ENCODE data around the gene BPIFB6. TPM values are rescaled to one million over a fixed set of nuclear protein-coding genes. Genes with fewer than 3 reads are reported as not detected.

BPIFB6 gene
- polyA plus RNA-seq, 2 of the 4 experiments (the other 2 are of a cell fraction) = not detected

GRCh38 chr20:33059136-33059535 is 27.7 kb downstream of the BPIFB6 start:
- POLR2A ChIA-PET = no interaction called here
- TF ChIP-seq RAD21 (conservative IDR thresholded peaks at IDR 0.05 in 1 of 2, IDR thresholded peaks at IDR 0.05 in 1 of 2) (no peak), HES2 (IDR thresholded peaks at IDR 0.05) (no peak), E2F6 (IDR thresholded peaks at IDR 0.05; ENCODE audit: borderline replicate concordance, low read depth) (no peak), HOXB5 (CRISPR knock-in tag; IDR thresholded peaks at IDR 0.05) (no peak), NR3C1 (IDR thresholded peaks at IDR 0.05) (no peak), EP300 (IDR thresholded peaks at IDR 0.05) (no peak), CTCF (IDR thresholded peaks at IDR 0.05) (no peak), SMC3 (IDR thresholded peaks at IDR 0.05) (no peak), SREBF2 (IDR thresholded peaks at IDR 0.05) (no peak), ELK1 (IDR thresholded peaks at IDR 0.05; ENCODE audit: low read depth, low read length) (no peak), POLR2AphosphoS2 (conservative IDR thresholded peaks at IDR 0.05; ENCODE audit: low read length) (no peak), TP53 (CRISPR knock-in tag; IDR thresholded peaks at IDR 0.05) (no peak), ZFP36 (IDR thresholded peaks at IDR 0.05; ENCODE audit: borderline replicate concordance, partially characterized antibody) (no peak), JUNB (IDR thresholded peaks at IDR 0.05) (no peak), KDM1A (IDR thresholded peaks at IDR 0.05; ENCODE audit: low read depth) (no peak), CBX8 (IDR thresholded peaks at IDR 0.05) (no peak), RARB (CRISPR knock-in tag; IDR thresholded peaks at IDR 0.05) (no peak)
- WGBS (ENCODE audit: missing lambda C conversion rate) = 59% methylated on average over 5 of the region's 7 CpGs

GRCh38 chr20:33059741-33060390 is 28.4 kb downstream of the BPIFB6 start:
- FAIRE-seq = no peak

More at GRCh38 chr20:33059136-33059535, 27.7 kb downstream of the BPIFB6 start:
- ATAC-seq (no peak), FAIRE-seq (no peak), DNase-seq (ENCODE audit: low read depth in 1 of 2, low spot score in 1 of 2) (no peak)
- Histone ChIP-seq H3K27ac (no peak overlapping the region), H3K9me3 (no peaks in the 10 kb centered on the region), H3K4me3 (no peak overlapping the region), H3K4me1 (no peaks in the 10 kb centered on the region), H3K4me2 (no peak overlapping the region)
- CTCF ChIA-PET = no interaction called here

More at GRCh38 chr20:33059741-33060390, 28.4 kb downstream of the BPIFB6 start:
- Histone ChIP-seq H3K4me3 (no peak overlapping the region), H3K4me2 (no peak overlapping the region), H3K9me3 (no peaks in the 10 kb centered on the region), H3K4me1 (no peaks in the 10 kb centered on the region), H3K27ac (no peak overlapping the region)
- no peak for ATAC-seq
- DNase-seq (ENCODE audit: low read depth in 1 of 2, low spot score in 1 of 2) = no peak
- 73% methylated on average over 22 of the region's 22 CpGs for WGBS (ENCODE audit: missing lambda C conversion rate)
- ChIA-PET POLR2A (no interaction called here), CTCF (no interaction called here)
- TF ChIP-seq CBX2 (IDR thresholded peaks at IDR 0.05; ENCODE audit: borderline replicate concordance, low read depth) = no peak
- no peak for TF ChIP-seq KDM5A (IDR thresholded peaks at IDR 0.05)
- no peak for TF ChIP-seq POLR2AphosphoS2 (conservative IDR thresholded peaks at IDR 0.05; ENCODE audit: low read length)
- TF ChIP-seq ZSCAN20 (CRISPR knock-in tag; IDR thresholded peaks at IDR 0.05) = no peak
- no peak for TF ChIP-seq REST (IDR thresholded peaks at IDR 0.05)
- TF ChIP-seq POLR2A (IDR thresholded peaks at IDR 0.05; ENCODE audit: low read length) = no peak
- no peak for TF ChIP-seq KDM1A (IDR thresholded peaks at IDR 0.05; ENCODE audit: low read depth)
- no peak for TF ChIP-seq HES2 (IDR thresholded peaks at IDR 0.05)
- TF ChIP-seq BCL3 (IDR thresholded peaks at IDR 0.05) = no peak
- no peak for TF ChIP-seq JUN (IDR thresholded peaks at IDR 0.05)
- no peak for TF ChIP-seq CHD4 (IDR thresholded peaks at IDR 0.05; ENCODE audit: borderline replicate concordance)
- no peak for TF ChIP-seq CEBPB (IDR thresholded peaks at IDR 0.05)
- TF ChIP-seq SMC3 (IDR thresholded peaks at IDR 0.05) = no peak
- TF ChIP-seq CHD2 (IDR thresholded peaks at IDR 0.05; ENCODE audit: low read length, partially characterized antibody) = no peak
- no peak for TF ChIP-seq PHF8 (IDR thresholded peaks at IDR 0.05; ENCODE audit: borderline replicate concordance, low read depth)
- no peak for TF ChIP-seq FOSB (CRISPR knock-in tag; IDR thresholded peaks at IDR 0.05)
- TF ChIP-seq SREBF2 (IDR thresholded peaks at IDR 0.05) = no peak
- no peak for TF ChIP-seq HDAC2 (IDR thresholded peaks at IDR 0.05)

All from A549 (cell line).